Thymus (tissue), 11 donors: Measurements from ENCODE around the gene CYP3A5. TPM values are rescaled to one million over a fixed set of nuclear protein-coding genes. Genes with fewer than 3 reads are reported as not detected.
"Not testable (repeated sequence)": the region's sequence is repeated elsewhere in the genome, so short reads cannot be mapped to it uniquely, and the experiment has no call there.

Source experiments
- DNase-seq, 9 donors: peaks; one replicate each; pipeline ENCODE4 v3.0.0-alpha.2; 2013; ENCODE audit warnings: low spot score in 9 of 9, low read depth in 6 of 9, missing footprints in 1 of 9
- H3K27ac ChIP-seq, 2 donors: one replicate each; pipeline ENCODE4 v1.5.1; 2013; ENCODE audit warnings: control low read depth in 1 of 2, low read depth in 1 of 2, low read length in 1 of 2, mild to moderate bottlenecking in 1 of 2, moderate library complexity in 1 of 2
- H3K27me3 ChIP-seq, 2 donors: one replicate each; pipeline ENCODE4 v1.5.1; 2013; ENCODE audit warnings: low read length in 1 of 2; ENCODE audit not compliant: control insufficient read depth in 2 of 2, insufficient read depth in 1 of 2
- H3K36me3 ChIP-seq, 2 donors: one replicate each; pipeline ENCODE4 v1.5.1; 2013; ENCODE audit warnings: low read length in 1 of 2, mild to moderate bottlenecking in 1 of 2, moderate library complexity in 1 of 2; ENCODE audit not compliant: control insufficient read depth in 2 of 2, insufficient read depth in 2 of 2
- H3K4me1 ChIP-seq, 2 donors: one replicate each; pipeline ENCODE4 v1.5.1; 2013; ENCODE audit warnings: low read length in 2 of 2; ENCODE audit not compliant: control insufficient read depth in 2 of 2, insufficient read depth in 2 of 2
- H3K4me3 ChIP-seq, 2 donors: one replicate each; pipeline ENCODE4 v1.5.1; 2013; ENCODE audit warnings: low read length in 2 of 2, control low read depth in 1 of 2, mild to moderate bottlenecking in 1 of 2
- H3K9me3 ChIP-seq, 2 donors: one replicate each; pipeline ENCODE4 v1.5.1; 2013; ENCODE audit warnings: low read length in 1 of 2, mild to moderate bottlenecking in 1 of 2; ENCODE audit not compliant: control insufficient read depth in 2 of 2, insufficient read depth in 1 of 2
- WGBS: extraction: QIAGEN DNeasy Blood & Tissue Kit; methylation state at CpG from one replicate; pipeline ENCODE4 v1.1.7; 2013; 5-methylcytosine and 5-hydroxymethylcytosine counted together
- polyA plus RNA-seq: library from polyadenylated mRNA; stranded (reverse); fragments of 200-250 nt; gene quantifications from one replicate; pipeline ENCODE4 v1.2.3, GENCODE V29; 2013
- total RNA-seq: library from RNA; stranded (reverse); fragments of 120-200 nt; gene quantifications from one replicate; pipeline ENCODE4 v1.2.4, GENCODE V29; 2013
- donor health status: healthy.

Gene CYP3A5
- total and polyA plus RNA-seq, 2 donors = 2.1 to 20.8 TPM

GRCh38 chr7:99668541-99668940 is 11.3 kb downstream of the CYP3A5 start:
- no peaks in the 10 kb centered on the region for H3K4me1 ChIP-seq
- DNase-seq = no peak
- no peaks in the 10 kb centered on the region for H3K36me3 ChIP-seq
- H3K27me3 ChIP-seq = no peaks in the 10 kb centered on the region
- no peak overlapping the region for H3K4me3 ChIP-seq
- H3K9me3 ChIP-seq = no peaks in the 10 kb centered on the region
- WGBS = 99% methylated on average over 8 of the region's 8 CpGs
- no peak overlapping the region for H3K27ac ChIP-seq

- no peaks in the 10 kb centered on the region for H3K9me3 ChIP-seq
- H3K4me1 ChIP-seq = no peaks in the 10 kb centered on the region
- H3K27me3 ChIP-seq = no peaks in the 10 kb centered on the region
- no peaks in the 10 kb centered on the region for H3K36me3 ChIP-seq
- H3K27ac ChIP-seq = no peak overlapping the region
- DNase-seq = no peak
- no peak overlapping the region for H3K4me3 ChIP-seq
- WGBS = 82% methylated on average over 2 of the region's 2 CpGs
These were observed 12.6 kb downstream of the CYP3A5 start for GRCh38 chr7:99667179-99667578.

- Histone ChIP-seq H3K27me3 (no peaks in the 10 kb centered on the region), H3K4me3 (no peak overlapping the region), H3K36me3 (no peaks in the 10 kb centered on the region), H3K9me3 (no peaks in the 10 kb centered on the region), H3K4me1 (no peaks in the 10 kb centered on the region), H3K27ac (no peak overlapping the region)
- no peak for DNase-seq
- 73% methylated on average over 1 of the region's 1 CpG for WGBS
These were observed 13.8 kb downstream of the CYP3A5 start for GRCh38 chr7:99666013-99666395.

GRCh38 chr7:99665312-99666012 is 14.3 kb downstream of the CYP3A5 start:
- H3K36me3 ChIP-seq = peaks cover 0 to 3% of the 10 kb centered on the region in 2 donors
- WGBS = 100% methylated on average over 3 of the region's 3 CpGs

GRCh38 chr7:99657879-99658278 is 21.9 kb downstream of the CYP3A5 start:
- 96% methylated on average over 5 of the region's 5 CpGs for WGBS
- not testable (repeated sequence) for DNase-seq, H3K4me3 ChIP-seq, H3K36me3 ChIP-seq, H3K27me3 ChIP-seq, H3K9me3 ChIP-seq, H3K27ac ChIP-seq, H3K4me1 ChIP-seq

More at GRCh38 chr7:99665312-99666012, 14.3 kb downstream of the CYP3A5 start:
- no peak for DNase-seq
- H3K4me1 ChIP-seq = no peaks in the 10 kb centered on the region
- H3K4me3 ChIP-seq = no peak overlapping the region
- no peaks in the 10 kb centered on the region for H3K9me3 ChIP-seq
- H3K27me3 ChIP-seq = no peaks in the 10 kb centered on the region
- H3K27ac ChIP-seq = no peak overlapping the region

GRCh38 chr7:99654626-99655025 is 25.2 kb downstream of the CYP3A5 start:
- H3K4me1 ChIP-seq, H3K36me3 ChIP-seq, DNase-seq, H3K4me3 ChIP-seq, H3K27me3 ChIP-seq, H3K27ac ChIP-seq, H3K9me3 ChIP-seq: not testable (repeated sequence)
- WGBS = 67% methylated on average over 2 of the region's 3 CpGs

GRCh38 chr7:99653754-99654153 is 26.0 kb downstream of the CYP3A5 start:
- no peak overlapping the region for H3K27ac ChIP-seq
- no peaks in the 10 kb centered on the region for H3K27me3 ChIP-seq
- no peaks in the 10 kb centered on the region for H3K4me1 ChIP-seq
- no peak for DNase-seq
- H3K9me3 ChIP-seq = peaks cover 0 to 3% of the 10 kb centered on the region in 2 donors
- no peak overlapping the region for H3K4me3 ChIP-seq
- 99% methylated on average over 3 of the region's 3 CpGs for WGBS
- H3K36me3 ChIP-seq = no peaks in the 10 kb centered on the region

- not testable (repeated sequence) for H3K27me3 ChIP-seq, H3K36me3 ChIP-seq, H3K4me3 ChIP-seq, DNase-seq, H3K27ac ChIP-seq, H3K4me1 ChIP-seq, H3K9me3 ChIP-seq
- WGBS = 96% methylated on average over 4 of the region's 4 CpGs
These were observed 26.5 kb downstream of the CYP3A5 start for GRCh38 chr7:99653269-99653668.

- H3K36me3 ChIP-seq = no peaks in the 10 kb centered on the region
- no peak overlapping the region for H3K27ac ChIP-seq
- DNase-seq = no peak
- H3K4me1 ChIP-seq = no peaks in the 10 kb centered on the region
- H3K9me3 ChIP-seq = peaks cover 0 to 3% of the 10 kb centered on the region in 2 donors
- no peak overlapping the region for H3K4me3 ChIP-seq
- WGBS = 96% methylated on average over 2 of the region's 2 CpGs
- H3K27me3 ChIP-seq = no peaks in the 10 kb centered on the region
These were observed 27.1 kb downstream of the CYP3A5 start for GRCh38 chr7:99652671-99653070.
